22Rv1 (cell line): ENCODE results near the gene PPP3R1.

Experiments
- H3K27ac ChIP-seq: fragments of 450-650 bp; 2 replicates; pipeline ENCODE4 v1.5.1; 2017
- ZFX ChIP-seq: fragments of 450-650 bp; IDR thresholded peaks from 2 replicates; pipeline ENCODE4 v1.6.1; 2017; ENCODE audit warnings: antibody characterized with exemption, borderline replicate concordance
- TF ChIP-seq, protein P1 (sequence below): fragments of 450-650 bp; IDR thresholded peaks from 2 replicates; pipeline ENCODE4 v1.5.1; 2017; ENCODE audit warnings: mild to moderate bottlenecking

The PPP3R1 gene

DNA sequence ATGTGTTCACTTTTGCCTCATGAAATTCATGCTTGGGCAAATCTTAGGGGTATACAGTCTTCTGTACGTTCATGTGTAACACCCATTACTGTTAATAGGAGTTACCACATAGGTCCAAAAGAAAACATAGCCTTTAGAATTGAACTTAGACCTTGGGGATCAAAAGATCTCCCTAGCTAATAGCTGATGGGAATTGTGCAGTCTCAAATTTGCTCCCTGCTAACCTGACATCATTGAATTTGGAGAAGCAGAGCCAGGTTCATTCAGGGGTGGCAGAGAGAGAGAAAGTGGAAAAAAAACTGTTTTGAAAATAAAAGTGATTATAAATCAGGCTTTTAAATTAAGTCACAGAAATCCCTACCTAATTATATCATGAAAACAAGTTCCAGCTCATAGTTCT, 28.0 kb upstream of the PPP3R1 start:
- no peak for TF ChIP-seq ZFX
- TF ChIP-seq, protein P1, sequence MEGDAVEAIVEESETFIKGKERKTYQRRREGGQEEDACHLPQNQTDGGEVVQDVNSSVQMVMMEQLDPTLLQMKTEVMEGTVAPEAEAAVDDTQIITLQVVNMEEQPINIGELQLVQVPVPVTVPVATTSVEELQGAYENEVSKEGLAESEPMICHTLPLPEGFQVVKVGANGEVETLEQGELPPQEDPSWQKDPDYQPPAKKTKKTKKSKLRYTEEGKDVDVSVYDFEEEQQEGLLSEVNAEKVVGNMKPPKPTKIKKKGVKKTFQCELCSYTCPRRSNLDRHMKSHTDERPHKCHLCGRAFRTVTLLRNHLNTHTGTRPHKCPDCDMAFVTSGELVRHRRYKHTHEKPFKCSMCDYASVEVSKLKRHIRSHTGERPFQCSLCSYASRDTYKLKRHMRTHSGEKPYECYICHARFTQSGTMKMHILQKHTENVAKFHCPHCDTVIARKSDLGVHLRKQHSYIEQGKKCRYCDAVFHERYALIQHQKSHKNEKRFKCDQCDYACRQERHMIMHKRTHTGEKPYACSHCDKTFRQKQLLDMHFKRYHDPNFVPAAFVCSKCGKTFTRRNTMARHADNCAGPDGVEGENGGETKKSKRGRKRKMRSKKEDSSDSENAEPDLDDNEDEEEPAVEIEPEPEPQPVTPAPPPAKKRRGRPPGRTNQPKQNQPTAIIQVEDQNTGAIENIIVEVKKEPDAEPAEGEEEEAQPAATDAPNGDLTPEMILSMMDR: no peak
- no peak overlapping the region for H3K27ac ChIP-seq

- no peak for TF ChIP-seq ZFX
- TF ChIP-seq, protein P1: no peak
- H3K27ac ChIP-seq: peak overlapping the region; percentile 12; the same call in 1 of the 2 replicates
These were observed 27.4 kb upstream of the PPP3R1 start for GRCh38 chr2:68279691-68280090.

DNA sequence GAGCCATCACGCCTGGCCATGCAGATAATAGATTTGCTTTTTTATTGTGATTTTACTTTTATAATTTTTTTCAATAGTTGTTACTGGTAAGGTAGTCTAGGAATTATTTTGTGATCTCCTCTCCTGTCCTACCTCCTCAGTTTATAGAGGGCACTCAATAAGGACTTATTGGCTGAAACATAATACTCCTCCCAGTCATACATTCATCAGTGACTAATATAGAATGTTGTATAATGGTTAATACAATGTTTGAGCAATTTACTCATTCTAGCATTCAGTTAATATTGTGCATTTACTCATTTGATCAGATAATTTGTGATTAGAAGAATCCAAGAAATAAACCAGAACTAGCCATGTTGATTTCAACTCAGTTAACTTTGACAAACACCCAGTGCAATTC, 25.8 kb upstream of the PPP3R1 start:
- no peak overlapping the region for H3K27ac ChIP-seq
- TF ChIP-seq, protein P1: no peak
- TF ChIP-seq ZFX: no peak

- no peak for TF ChIP-seq ZFX
- TF ChIP-seq, protein P1: no peak
- H3K27ac ChIP-seq: no peak overlapping the region
These were observed 21.7 kb upstream of the PPP3R1 start for GRCh38 chr2:68274022-68274421.

DNA sequence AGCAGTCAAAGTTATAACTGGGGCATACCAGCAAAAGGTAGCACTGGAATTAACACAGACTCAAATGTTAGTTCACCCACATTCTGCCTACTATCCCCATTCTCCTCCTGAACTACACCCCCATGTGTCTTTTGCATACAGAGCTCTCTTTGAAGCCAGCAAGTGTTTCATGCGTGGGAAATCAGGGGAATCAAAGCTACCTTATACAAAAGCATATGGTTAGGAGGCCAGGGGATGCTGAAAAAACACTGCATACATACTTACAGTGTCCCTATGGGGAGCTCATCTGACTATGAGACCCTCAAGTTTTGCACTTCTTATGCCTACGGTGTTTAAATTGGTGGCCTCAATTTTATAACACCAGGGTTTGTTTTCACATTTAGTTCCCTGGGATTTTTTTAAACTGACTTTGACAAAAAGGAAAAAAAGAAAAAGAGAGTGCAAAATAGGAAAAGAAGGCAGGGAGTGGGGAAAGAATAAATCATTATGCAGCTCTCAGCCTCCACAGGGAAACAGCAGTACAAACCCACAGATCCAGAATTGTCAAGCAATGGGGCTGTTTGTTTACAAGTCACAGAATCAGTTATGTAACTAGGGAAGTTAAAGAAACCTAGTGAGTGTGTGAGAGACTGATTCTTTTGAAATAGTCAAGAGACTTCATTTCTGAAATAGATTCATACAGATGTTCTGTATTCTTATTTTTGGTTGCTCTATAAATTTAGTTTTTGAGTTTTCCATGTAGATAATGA, 20.1 kb upstream of the PPP3R1 start:
- TF ChIP-seq ZFX: no peak
- TF ChIP-seq, protein P1: no peak
- H3K27ac ChIP-seq: no peak overlapping the region

GRCh38 chr2:68266655-68267054, 14.3 kb upstream of the PPP3R1 start:
- TF ChIP-seq, protein P1: no peak
- no peak overlapping the region for H3K27ac ChIP-seq

- TF ChIP-seq, protein P1: no peak
- TF ChIP-seq ZFX: no peak
- no peak overlapping the region for H3K27ac ChIP-seq
These were observed 11.3 kb upstream of the PPP3R1 start for GRCh38 chr2:68263632-68264031.
